GM12872 (cell line): ENCODE data around the gene NFIC.

Experiments used
- TF ChIP-seq, protein P1 (sequence below): IDR thresholded peaks from 3 replicates; pipeline ENCODE4 v1.5.1; 2011; ENCODE audit warnings: low read depth, mild to moderate bottlenecking, low read length, moderate library complexity; ENCODE audit not compliant: insufficient read depth

The NFIC gene

DNA sequence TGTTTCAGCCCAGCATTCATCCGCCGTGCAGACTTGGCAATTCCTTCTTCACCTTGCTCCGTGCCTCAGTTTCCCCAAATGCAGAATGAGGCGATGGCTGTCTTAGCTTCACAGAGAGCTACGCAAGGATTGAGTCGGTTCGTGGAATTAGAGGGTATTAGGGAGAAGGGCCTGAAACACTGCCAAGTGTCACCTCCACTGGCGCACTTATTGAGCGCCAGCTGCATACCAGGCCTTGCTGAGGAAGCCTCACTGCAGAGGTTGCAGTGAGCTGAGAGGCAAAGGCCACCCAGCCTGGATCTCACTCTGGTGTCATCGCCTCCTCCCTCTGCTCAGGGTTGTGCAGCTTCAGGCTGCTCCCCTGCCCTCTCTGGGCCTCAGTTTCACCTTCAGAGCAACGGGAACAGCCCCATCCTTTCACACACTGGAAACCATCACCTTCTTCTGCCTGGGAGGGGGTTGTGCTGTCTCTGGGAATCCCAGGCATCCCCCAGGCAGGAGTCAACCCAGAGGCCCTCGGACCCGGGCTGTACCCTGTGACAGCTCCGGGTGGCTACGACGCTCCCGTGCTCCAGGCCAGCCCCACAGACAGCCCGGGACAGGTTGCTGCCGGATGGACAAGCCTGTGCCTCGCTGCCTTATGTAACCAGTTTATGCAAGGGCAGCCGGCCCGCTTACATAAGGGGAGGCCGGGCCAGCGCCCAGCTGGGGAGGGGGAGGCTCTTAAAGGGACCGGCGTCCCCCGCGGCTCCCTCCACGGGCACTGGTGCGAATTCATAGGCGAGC lies 31.9 kb downstream of the NFIC start:
- TF ChIP-seq, protein P1, sequence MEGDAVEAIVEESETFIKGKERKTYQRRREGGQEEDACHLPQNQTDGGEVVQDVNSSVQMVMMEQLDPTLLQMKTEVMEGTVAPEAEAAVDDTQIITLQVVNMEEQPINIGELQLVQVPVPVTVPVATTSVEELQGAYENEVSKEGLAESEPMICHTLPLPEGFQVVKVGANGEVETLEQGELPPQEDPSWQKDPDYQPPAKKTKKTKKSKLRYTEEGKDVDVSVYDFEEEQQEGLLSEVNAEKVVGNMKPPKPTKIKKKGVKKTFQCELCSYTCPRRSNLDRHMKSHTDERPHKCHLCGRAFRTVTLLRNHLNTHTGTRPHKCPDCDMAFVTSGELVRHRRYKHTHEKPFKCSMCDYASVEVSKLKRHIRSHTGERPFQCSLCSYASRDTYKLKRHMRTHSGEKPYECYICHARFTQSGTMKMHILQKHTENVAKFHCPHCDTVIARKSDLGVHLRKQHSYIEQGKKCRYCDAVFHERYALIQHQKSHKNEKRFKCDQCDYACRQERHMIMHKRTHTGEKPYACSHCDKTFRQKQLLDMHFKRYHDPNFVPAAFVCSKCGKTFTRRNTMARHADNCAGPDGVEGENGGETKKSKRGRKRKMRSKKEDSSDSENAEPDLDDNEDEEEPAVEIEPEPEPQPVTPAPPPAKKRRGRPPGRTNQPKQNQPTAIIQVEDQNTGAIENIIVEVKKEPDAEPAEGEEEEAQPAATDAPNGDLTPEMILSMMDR = no peak

DNA sequence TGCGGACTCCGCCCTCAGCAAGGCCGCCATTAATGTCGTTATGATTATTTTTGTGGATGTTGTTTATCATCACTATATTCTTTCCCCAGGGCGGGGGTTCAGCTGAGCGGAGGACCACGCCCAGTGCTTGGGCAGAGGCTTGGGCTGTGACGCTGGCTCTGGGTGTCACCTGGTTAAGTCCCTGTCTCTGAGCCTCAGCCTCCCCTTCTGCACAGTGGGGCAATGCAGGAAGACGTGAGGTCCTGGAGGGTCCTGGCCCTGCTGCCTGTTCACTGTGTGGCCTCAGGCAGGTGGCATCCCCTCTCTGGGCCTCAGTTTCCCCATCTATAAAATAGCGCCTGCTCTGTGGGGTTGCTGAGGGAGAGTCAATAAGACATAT lies 32.5 kb downstream of the NFIC start:
- TF ChIP-seq, protein P1 = no peak

DNA sequence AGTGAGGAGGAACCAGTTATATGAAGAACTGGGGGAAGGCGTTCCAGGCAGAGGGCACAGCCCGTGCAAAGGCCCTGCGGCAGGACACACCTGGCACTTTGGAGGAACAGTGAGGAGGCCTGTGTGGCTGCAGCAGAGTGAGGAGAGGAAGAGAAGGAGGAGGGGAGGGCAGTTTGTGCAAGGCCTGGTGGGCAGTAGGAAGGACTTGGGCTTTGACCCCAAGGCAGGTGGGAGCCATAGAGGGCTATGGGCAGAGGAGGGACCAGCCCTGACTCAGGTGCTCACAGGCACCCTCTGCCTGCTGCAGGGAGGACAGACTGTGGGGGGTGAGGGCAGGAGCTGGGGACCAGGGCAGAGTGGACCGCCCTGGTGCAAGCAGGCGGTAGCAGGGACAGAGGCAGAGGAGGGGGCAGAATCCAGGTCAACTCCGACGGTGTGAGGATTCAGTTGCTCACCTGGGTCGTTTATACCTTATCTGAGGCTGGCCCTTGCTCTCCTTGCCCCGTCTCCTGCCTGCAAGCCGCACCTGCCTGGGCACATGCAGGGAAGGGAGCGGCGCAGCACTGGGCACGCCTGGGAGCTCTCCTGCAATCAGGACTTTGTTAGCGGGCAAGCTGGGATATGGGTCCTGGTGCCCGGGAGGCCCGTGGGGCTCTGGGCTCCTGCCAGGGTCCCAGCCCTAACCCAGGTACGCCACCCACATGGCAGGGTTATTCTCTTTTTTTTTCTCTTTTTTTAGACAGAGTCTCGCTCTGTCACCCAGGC lies 34.8 kb downstream of the NFIC start:
- TF ChIP-seq, protein P1 = no peak

DNA sequence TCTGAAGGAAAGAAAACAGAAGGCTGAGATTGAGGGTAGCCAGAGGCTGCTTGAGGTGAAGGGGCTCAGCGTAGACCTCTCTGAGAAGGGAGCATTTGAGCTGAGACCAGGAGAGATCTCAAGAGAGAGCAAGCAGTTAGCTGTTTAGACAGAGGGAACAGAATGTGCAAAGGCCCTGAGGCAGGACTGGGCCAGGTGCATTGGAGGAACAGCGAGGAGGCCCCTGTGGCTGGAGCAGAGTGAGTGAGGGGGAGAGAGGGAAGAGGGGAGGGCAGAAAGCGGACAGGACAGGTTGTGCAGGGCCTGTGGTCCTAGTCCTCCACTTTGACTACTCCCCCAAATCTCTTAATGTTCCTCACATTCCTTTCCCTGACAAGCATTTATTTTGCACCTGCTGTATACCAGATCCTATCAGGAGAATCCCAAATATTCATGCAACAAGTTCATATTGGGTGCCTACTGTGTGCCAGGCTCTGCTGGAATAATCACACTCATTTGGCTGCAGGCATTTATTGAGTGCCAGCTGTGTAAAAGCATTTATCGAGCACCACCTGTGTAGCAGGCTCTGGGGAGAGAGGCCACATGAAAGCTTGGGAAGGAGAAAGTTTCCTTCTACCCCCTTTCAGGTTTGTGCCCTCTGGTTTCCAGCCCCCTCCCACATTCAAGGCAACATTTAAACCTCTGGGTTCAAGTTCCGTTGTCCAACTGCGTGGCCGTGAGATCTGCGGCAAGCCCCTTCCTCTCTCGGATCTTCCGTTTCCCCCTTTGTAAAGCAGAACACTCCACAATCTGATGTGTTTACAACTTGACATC lies 36.5 kb downstream of the NFIC start:
- TF ChIP-seq, protein P1 = no peak

DNA sequence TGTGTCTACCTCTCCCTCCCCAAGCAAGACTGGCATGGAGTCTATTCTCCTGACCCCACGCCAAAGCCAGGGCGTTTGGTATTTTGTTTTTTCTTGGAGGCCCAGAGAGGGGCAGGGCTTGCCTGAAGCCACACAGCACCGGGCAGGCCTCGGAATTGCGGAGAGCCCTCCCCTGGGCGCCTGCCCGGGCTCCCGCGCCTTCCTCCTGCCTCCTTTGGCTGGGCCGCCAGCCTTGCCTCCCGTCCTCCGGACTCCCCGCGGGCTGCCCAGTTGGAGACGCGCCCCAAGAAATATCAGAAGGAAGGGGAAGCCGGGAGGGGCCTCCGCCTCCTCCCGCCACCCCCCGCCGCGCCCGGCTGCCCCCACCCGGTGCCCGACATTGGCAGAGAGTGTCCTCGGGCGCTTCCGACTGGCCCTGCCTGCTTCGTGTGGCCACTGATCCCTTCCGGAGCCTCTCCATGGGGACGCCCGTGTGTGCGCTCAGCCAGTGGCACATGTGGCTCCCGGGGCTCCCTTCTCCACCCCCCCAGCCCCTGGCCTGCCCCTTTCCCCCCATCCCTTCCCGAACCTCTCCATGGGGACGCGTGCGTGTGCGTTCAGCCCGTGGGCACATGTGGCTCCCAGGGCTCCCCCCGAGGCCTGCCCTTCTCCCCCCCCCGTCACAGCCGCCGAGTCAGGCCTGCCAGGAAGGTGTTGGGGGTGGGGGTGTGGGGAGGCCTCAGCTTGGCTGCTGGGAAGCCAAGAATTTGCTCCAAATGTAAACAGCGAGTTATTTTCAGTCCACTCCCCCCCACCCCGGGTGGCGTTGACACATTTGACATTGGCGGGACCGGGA lies 37.3 kb downstream of the NFIC start:
- TF ChIP-seq, protein P1 = no peak

DNA sequence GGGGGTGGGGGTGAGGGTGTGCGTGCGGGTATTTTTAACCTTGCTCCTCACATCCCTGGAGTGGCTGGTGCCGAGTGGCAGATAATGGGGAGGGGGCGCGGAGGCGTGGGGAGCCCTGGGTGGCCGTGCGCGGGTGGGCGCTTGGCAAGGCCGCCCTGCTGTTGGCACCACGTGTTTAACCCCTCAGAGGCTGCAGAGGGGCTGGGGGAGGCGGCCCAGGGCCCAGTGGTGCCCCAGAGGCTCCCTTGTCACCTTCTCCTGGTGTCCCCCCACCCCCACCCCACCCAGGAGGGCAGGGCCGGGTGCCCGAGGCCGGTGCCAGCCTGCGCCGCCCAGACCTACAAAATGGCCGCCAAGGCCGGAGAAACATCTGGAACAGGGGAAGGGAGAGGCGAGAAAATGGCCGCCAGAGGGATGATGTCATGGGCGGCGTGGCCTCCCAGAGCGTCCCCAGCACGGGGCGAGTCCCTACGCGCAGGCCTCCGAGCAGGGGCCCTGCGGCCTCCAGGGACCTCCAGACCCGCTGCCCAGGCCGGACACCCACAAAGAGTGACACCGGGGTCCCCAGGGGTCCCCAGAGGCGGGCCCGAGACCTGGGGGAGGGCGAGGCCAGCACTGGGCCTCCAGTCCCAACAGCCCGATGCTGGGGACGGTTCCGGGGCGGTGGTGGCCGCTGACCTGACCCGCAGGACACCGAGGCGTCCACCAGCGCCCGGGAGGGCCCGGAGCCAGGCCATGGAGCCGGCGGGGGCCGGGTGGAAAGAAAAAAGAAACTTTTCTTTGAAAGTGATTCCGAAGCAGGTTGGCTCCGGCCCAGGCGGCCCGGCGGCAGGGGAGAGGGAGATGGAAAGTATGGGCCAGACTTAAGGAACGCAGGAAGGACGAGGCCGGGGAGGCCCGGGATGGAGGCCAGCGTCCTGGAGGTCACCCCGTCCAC lies 38.2 kb downstream of the NFIC start:
- TF ChIP-seq, protein P1 = no peak
